ENCODE data around the gene FAM72B.
"Not testable (repeated sequence)": the region's sequence is repeated elsewhere in the genome, so short reads cannot be mapped to it uniquely, and the experiment has no call there.

FAM72B gene

GRCh38 chr1:121118480-121118824, 65.7 kb downstream of the FAM72B start:
- not testable (repeated sequence) for DNase-seq (ENCODE audit: low spot score); H3K36me3 ChIP-seq (replicated peaks in 1 of 2; ENCODE audit: control insufficient read depth in 2 of 2, insufficient read depth in 2 of 2, low read length in 2 of 2); H4K8ac ChIP-seq (ENCODE audit: low read depth, low read length); H2BK12ac ChIP-seq (ENCODE audit: low read length); H3K4ac ChIP-seq (ENCODE audit: low read length); H4K91ac ChIP-seq (ENCODE audit: low read depth, low read length, poor library complexity); H3K27me3 ChIP-seq (ENCODE audit: control insufficient read depth in 3 of 3, insufficient read depth in 3 of 3, low read depth in 1 of 3, low read length in 3 of 3); H3K4me1 ChIP-seq (ENCODE audit: control insufficient read depth in 2 of 2, insufficient read depth in 1 of 2, low read depth in 1 of 2, low read length in 2 of 2); H2BK5ac ChIP-seq (ENCODE audit: low read length); H3K9ac ChIP-seq (ENCODE audit: low read depth, low read length, poor library complexity); H3K4me2 ChIP-seq (ENCODE audit: insufficient read depth, low read length, poor library complexity, severe bottlenecking); H2BK120ac ChIP-seq (ENCODE audit: low read depth, low read length); H3K18ac ChIP-seq (ENCODE audit: low read length); H3K23ac ChIP-seq (ENCODE audit: low read depth, low read length, poor library complexity); H3K14ac ChIP-seq (ENCODE audit: low read length); H3K9me3 ChIP-seq (replicated peaks in 1 of 2; ENCODE audit: control insufficient read depth in 2 of 2, insufficient read depth in 1 of 2, low read depth in 1 of 2, low read length in 2 of 2); H2AFZ ChIP-seq (ENCODE audit: low read length); H2AK5ac ChIP-seq (ENCODE audit: low read depth, low read length); H3K4me3 ChIP-seq (ENCODE audit: low read length in 2 of 2); H2BK15ac ChIP-seq (ENCODE audit: low read length); H3K27ac ChIP-seq (replicated peaks; ENCODE audit: low read length); H3K79me1 ChIP-seq (ENCODE audit: low read depth, low read length)
- no CpG with 5 or more reads among the region's 20 CpGs for WGBS, 2 donors (ENCODE audit: extremely low coverage in 2 of 2, insufficient read length in 2 of 2, insufficient replicate concordance in 1 of 2)
